ENCODE measurements around the gene ZCCHC7.

Gene ZCCHC7

DNA sequence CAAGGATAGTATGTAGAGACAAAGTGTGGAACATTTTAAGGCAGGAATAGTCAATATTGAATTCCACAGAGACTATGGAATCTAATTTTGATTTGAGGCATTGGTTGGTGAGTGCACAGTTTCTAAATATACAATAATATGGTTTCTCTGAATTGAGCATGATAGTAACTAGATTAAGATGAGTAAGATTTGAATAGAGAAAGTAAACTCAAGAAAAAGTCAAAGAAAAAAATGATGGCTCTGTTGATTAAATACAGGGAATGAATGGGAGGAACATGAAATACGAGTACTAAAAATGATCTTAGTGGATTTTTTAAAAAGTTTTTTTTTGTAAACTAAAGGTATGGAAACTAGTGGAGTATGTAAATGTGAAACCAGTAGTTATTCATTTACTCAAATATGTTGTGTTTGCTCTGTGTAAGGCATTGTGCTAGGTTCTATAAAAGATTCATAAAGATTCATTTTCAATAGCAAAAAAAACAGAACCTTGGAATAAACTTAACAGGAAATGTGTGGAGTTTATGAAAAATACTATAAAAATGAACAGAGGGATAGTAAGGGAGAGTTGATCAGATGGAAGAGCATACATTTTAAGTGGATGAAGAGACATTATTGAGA lies 101.2 kb downstream of the ZCCHC7 start:
- DNase-seq, result no peak
- H3K27ac ChIP-seq, result no peak overlapping the region
- TF ChIP-seq, protein P1, sequence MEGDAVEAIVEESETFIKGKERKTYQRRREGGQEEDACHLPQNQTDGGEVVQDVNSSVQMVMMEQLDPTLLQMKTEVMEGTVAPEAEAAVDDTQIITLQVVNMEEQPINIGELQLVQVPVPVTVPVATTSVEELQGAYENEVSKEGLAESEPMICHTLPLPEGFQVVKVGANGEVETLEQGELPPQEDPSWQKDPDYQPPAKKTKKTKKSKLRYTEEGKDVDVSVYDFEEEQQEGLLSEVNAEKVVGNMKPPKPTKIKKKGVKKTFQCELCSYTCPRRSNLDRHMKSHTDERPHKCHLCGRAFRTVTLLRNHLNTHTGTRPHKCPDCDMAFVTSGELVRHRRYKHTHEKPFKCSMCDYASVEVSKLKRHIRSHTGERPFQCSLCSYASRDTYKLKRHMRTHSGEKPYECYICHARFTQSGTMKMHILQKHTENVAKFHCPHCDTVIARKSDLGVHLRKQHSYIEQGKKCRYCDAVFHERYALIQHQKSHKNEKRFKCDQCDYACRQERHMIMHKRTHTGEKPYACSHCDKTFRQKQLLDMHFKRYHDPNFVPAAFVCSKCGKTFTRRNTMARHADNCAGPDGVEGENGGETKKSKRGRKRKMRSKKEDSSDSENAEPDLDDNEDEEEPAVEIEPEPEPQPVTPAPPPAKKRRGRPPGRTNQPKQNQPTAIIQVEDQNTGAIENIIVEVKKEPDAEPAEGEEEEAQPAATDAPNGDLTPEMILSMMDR (IDR thresholded peaks at IDR 0.05; ENCODE audit: low read depth, low read length), result no peak
- no peak overlapping the region for H3K4me3 ChIP-seq (ENCODE audit: low read depth, low read length)
- no peaks in the 10 kb centered on the region for H3K36me3 ChIP-seq
- H3K27me3 ChIP-seq (ENCODE audit: insufficient read depth, low read depth, severe bottlenecking), result no peaks in the 10 kb centered on the region
- no peaks in the 10 kb centered on the region for H3K9me3 ChIP-seq (ENCODE audit: severe bottlenecking)

DNA sequence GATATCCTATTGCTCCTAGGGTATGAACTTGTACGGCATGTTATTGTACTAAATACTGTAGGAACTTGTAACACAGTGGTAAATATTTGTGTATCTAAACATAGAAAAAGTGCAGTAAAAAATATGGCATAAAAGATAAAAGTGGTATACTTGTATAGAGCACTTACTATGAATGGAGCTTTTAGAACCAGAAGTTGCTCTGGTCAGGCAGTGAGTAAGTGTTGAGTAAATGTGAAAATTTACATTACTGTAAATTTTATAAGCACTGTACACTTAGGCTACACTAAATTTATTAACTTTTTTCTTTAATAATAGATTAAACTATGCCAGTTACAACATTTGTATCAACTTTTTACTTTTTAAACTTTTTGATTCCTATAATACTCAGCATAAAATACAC lies 109.1 kb downstream of the ZCCHC7 start:
- Histone ChIP-seq H3K36me3 (no peaks in the 10 kb centered on the region), H3K27ac (no peak overlapping the region), H3K4me3 (ENCODE audit: low read depth, low read length) (no peak overlapping the region), H3K9me3 (ENCODE audit: severe bottlenecking) (no peaks in the 10 kb centered on the region), H3K27me3 (ENCODE audit: insufficient read depth, low read depth, severe bottlenecking) (no peaks in the 10 kb centered on the region)
- no peak for DNase-seq
- TF ChIP-seq, protein P1 (IDR thresholded peaks at IDR 0.05; ENCODE audit: low read depth, low read length), result no peak

DNA sequence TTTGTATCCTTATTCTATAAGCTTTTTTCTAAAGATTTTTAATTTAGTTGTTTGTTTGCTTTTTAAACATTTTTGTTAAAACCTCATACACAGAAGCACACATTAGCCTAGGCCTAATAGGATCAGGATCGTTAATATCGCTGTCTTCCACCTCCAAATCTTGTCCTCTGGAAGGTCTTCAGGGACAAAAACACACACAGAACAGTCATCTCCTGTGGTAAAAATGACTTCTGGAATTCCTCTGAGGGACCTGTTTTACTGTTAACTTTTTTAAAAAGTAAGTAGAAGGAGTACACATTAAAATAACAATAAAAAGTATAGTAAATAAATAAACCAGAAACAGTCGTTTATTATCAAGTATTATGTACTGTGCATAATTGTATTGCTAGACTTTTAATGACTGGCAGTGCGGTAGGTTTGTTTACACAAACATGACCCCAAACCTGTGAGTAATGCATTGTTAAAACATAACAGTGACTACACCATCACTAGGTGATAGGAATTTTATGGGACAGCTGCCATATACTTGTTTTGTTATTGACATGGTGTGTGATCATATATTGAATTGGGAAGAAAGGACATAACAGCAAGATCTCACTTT lies 109.6 kb downstream of the ZCCHC7 start:
- DNase-seq, result no peak
- Histone ChIP-seq H3K9me3 (ENCODE audit: severe bottlenecking) (no peaks in the 10 kb centered on the region), H3K36me3 (no peaks in the 10 kb centered on the region), H3K27me3 (ENCODE audit: insufficient read depth, low read depth, severe bottlenecking) (no peaks in the 10 kb centered on the region), H3K27ac (no peak overlapping the region), H3K4me3 (ENCODE audit: low read depth, low read length) (no peak overlapping the region)
- TF ChIP-seq, protein P1 (IDR thresholded peaks at IDR 0.05; ENCODE audit: low read depth, low read length), result no peak

DNA sequence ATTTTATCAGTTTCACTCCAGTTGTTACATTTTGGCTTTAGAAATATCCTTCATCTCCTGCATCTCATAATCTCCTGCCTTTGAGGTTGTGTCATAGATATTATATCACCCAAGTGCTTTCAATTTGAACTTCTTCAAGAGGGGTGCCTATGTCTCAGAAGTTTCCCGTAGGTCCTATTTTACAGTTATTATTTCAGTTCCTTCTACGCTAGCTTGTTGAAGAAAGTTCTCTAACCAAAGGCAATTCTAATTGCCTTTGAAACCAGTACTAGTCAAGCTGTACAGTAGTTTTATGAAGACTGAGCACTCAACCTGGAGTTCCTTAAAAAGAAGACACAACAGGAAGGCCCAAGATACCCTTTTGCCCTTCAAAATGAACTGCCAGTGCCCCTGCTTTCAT lies 116.4 kb downstream of the ZCCHC7 start:
- TF ChIP-seq, protein P1 (IDR thresholded peaks at IDR 0.05; ENCODE audit: low read depth, low read length), result no peak
- no peaks in the 10 kb centered on the region for H3K27me3 ChIP-seq (ENCODE audit: insufficient read depth, low read depth, severe bottlenecking)

DNA sequence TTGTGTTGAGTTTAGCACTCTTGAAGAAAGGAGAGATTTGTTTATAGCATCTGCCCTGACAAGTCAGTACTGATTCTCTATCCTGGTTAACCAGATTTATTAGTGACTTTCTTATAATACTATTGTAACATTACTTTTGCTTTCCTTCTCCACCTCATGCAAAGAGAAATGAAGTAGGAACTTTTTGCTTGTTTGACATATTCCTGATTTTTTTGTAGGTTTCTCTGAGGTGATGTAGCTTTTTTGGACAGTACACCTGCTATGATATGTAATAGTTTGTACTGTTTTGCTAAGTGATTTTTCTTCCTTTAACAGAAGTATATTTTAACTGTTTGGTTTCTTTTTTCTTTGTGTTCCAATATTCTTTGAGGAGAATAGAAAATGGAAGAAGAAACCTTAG lies 117.7 kb downstream of the ZCCHC7 start:
- Histone ChIP-seq H3K27ac (no peak overlapping the region), H3K9me3 (ENCODE audit: severe bottlenecking) (no peaks in the 10 kb centered on the region), H3K4me3 (ENCODE audit: low read depth, low read length) (no peak overlapping the region), H3K36me3 (no peaks in the 10 kb centered on the region), H3K27me3 (ENCODE audit: insufficient read depth, low read depth, severe bottlenecking) (no peaks in the 10 kb centered on the region)
- no peak for DNase-seq
- TF ChIP-seq, protein P1 (IDR thresholded peaks at IDR 0.05; ENCODE audit: low read depth, low read length), result no peak

More for the DNA sequence above, 116.4 kb downstream of the ZCCHC7 start:
- no peak overlapping the region for H3K27ac ChIP-seq
- no peak overlapping the region for H3K4me3 ChIP-seq (ENCODE audit: low read depth, low read length)
- H3K9me3 ChIP-seq (ENCODE audit: severe bottlenecking), result no peaks in the 10 kb centered on the region
- no peaks in the 10 kb centered on the region for H3K36me3 ChIP-seq
- DNase-seq, result no peak
